ENCODE measurements around the gene NRARP. TPM values are rescaled to one million over a fixed set of nuclear protein-coding genes. Genes with fewer than 3 reads are reported as not detected.

Gene NRARP
- polyA plus RNA-seq, 1 experiment: 0.22 TPM

DNA sequence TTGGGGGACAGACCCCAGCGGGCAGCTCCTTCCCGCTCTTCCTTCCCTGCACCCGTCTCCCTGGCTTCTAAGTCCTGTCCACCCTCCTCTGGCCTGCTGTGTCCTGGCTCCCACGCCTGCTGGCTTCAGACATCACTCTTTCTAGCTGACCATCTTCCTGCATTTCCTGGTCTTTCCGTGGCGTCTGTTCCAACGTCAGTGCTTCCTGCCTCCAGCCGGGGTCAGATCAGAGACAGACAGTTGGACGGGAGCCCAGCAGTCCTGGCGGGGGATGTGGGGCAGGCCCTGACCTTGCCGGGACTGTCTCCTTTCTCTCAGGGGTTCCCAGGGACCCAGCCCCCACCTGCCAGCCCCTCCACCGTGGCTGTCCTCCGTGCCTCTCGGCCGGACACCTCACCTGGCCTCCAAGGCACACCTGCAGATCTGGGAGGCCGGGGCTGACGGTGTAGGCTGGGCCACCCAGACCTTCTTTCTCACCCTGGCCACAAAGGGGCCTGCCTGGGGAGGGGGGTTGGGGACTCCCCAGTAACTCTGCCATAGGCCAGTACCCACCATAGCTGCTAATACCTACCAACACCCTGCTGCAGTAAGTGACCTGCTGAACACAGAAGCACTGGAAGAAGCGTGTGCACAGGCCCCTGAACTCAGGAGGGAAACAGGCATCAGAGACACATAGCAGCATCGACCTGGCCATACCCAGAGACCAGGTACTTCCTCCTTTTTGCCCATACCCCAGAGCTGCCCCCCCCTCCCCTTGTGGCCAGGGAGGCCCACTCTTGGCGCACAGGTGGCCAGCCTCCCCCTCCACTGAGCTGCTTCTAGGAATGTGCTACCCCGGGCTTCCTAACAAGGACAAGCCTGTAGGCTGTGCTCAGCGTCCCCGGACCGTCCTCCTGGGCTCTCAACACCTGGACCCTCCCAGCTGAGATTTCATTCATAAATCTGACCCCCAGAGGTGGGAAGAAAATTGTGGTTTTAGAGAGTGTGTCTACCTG, 5.1 kb downstream of the NRARP start:
- no peak for DNase-seq (ENCODE audit: low read depth, low spot score)
- CTCF ChIA-PET: interaction anchor here (0.5 to 2.0 kb wide), 4 partner anchors 10 to 802 kb away, joined by 3 to 6 read pairs (median 4); no protein-coding TSS in a partner anchor
- Histone ChIP-seq H3K9me3 (ENCODE audit: control insufficient read depth, insufficient read depth, low read length) (peaks cover 11% of the 10 kb centered on the region), H3K27ac (ENCODE audit: low read depth, low read length) (no peak overlapping the region), H3K4me3 (ENCODE audit: low read depth, low read length) (no peak overlapping the region), H3K27me3 (ENCODE audit: control insufficient read depth, insufficient read depth, low read length) (peaks cover 39% of the 10 kb centered on the region)
- TF ChIP-seq, protein P1, sequence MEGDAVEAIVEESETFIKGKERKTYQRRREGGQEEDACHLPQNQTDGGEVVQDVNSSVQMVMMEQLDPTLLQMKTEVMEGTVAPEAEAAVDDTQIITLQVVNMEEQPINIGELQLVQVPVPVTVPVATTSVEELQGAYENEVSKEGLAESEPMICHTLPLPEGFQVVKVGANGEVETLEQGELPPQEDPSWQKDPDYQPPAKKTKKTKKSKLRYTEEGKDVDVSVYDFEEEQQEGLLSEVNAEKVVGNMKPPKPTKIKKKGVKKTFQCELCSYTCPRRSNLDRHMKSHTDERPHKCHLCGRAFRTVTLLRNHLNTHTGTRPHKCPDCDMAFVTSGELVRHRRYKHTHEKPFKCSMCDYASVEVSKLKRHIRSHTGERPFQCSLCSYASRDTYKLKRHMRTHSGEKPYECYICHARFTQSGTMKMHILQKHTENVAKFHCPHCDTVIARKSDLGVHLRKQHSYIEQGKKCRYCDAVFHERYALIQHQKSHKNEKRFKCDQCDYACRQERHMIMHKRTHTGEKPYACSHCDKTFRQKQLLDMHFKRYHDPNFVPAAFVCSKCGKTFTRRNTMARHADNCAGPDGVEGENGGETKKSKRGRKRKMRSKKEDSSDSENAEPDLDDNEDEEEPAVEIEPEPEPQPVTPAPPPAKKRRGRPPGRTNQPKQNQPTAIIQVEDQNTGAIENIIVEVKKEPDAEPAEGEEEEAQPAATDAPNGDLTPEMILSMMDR (IDR thresholded peaks at IDR 0.05; ENCODE audit: low read depth, low read length): no peak
- POLR2A ChIA-PET: no interaction called here

DNA sequence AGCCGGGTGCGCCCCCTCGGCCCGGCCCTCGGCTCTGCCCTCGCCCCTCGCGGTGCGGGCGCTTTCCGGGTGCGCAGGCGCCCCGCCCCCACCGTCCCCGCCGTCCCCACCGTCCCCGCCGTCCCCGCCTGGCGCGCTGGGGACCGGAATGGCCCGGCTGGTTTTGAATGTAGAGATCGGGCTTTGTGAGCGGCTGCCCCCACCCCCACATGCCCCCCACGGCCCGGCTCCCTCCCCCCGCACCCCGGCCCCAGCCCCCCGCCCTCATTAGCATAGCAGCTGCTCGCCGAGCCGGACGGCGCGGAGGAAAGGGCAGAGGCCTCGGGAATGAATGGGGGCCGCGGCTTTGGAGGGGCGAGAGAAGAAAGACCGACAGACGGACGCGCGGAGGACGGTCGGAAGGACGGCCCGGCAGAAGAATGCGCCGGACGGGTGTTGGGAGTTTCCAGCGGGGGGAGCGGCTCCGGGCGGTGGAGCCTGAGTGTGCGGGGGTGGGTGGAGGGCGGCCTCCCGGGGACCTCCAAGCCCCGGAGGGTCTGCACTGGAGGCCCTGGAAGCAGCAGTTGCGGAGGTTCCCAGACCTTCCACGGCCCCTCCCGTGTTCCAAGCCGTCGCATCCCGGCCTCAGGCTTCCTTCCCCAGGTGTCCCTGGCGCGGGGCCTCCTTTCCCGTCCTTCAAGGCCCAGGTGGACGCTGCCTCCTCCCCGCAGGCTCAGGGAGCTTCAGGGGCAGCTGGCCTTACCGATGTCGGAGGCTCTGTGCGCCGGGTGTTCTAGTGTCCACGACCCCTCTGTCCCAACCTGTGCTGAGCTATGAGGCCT, 6.0 kb downstream of the NRARP start:
- Histone ChIP-seq H3K4me3 (ENCODE audit: low read depth, low read length) (no peak overlapping the region), H3K27me3 (ENCODE audit: control insufficient read depth, insufficient read depth, low read length) (peaks cover 39% of the 10 kb centered on the region), H3K9me3 (ENCODE audit: control insufficient read depth, insufficient read depth, low read length) (peaks cover 11% of the 10 kb centered on the region), H3K27ac (ENCODE audit: low read depth, low read length) (no peak overlapping the region)
- ChIA-PET POLR2A (no interaction called here), CTCF (interaction anchor here (1.1 to 2.0 kb wide), 2 partner anchors 9 to 110 kb away, joined by 3 to 6 read pairs; no protein-coding TSS in a partner anchor)
- DNase-seq (ENCODE audit: low read depth, low spot score): no peak
- TF ChIP-seq, protein P1 (IDR thresholded peaks at IDR 0.05; ENCODE audit: low read depth, low read length): no peak

DNA sequence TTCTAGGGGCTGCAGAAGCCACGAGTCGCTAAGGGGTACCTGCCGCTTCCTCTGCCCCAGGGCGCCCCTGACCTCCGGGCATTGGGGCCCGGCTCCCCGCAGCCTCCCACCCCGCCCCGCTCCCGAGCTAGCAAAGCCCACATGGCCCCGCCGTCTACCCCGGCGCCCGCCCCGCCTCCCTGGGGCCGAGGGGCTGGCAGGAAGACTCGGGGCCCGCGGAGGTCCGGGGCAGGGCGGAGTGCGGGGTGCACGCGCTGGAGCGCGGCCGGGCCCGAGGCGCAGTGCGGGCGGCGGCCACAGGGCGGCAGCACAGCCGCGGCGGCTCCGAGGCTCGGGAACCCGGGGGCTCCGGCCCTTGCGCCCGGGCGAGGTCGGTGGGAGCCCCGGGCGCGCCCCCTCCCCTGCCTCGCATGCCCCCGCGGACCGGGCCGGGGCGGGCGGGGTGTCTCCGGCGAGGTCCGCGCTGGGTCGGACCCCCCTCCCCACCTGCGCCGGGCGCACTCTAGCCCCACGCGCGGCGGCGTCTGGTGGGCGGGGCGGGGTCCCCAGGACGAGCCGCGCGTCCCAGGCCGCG, 6.7 kb downstream of the NRARP start:
- Histone ChIP-seq H3K9me3 (ENCODE audit: control insufficient read depth, insufficient read depth, low read length) (peaks cover 11% of the 10 kb centered on the region), H3K27ac (ENCODE audit: low read depth, low read length) (no peak overlapping the region), H3K4me3 (ENCODE audit: low read depth, low read length) (no peak overlapping the region), H3K27me3 (ENCODE audit: control insufficient read depth, insufficient read depth, low read length) (peaks cover 39% of the 10 kb centered on the region)
- POLR2A ChIA-PET: no interaction called here
- TF ChIP-seq, protein P1 (IDR thresholded peaks at IDR 0.05; ENCODE audit: low read depth, low read length): 0 out of 2 replicates have a peak, but pooled peaks have one; percentile 23
- CTCF ChIA-PET: interaction anchor here (2.0 kb wide), 1 partner anchor 8 kb away, joined by 6 read pairs; no protein-coding TSS in a partner anchor
- DNase-seq (ENCODE audit: low read depth, low spot score): no peak

DNA sequence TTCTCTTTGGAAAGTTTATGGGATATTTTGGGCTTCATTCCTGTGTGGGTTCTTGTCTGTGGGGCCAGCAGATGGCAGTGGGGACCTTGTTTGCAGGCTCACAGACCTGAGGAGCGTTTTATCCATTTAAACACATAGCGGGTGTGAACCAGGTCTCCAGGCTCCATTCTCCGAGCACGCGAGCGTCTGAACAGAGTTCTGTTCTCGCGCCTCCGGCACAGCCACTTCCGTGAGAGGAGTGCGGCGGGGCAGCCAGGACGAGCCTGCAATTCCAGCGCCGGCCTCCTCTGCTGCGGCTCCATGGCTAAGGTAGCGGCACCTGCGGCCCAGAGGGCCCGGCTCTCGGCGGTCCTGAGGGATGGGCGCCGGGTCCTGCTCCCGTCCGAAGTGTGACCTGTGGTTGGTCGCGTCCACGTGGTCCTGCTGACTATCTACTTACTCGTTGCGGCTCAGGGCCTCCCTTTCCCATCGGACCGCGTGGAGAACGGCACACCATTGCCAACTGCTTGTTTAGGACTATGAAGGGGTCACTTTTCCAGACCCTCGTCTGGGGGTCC, 7.3 kb downstream of the NRARP start:
- Histone ChIP-seq H3K27ac (ENCODE audit: low read depth, low read length) (no peak overlapping the region), H3K9me3 (ENCODE audit: control insufficient read depth, insufficient read depth, low read length) (peaks cover 11% of the 10 kb centered on the region), H3K4me3 (ENCODE audit: low read depth, low read length) (no peak overlapping the region), H3K27me3 (ENCODE audit: control insufficient read depth, insufficient read depth, low read length) (peaks cover 36% of the 10 kb centered on the region)
- no peak for DNase-seq (ENCODE audit: low read depth, low spot score)
- POLR2A ChIA-PET: interaction anchor here (0.5 to 1.3 kb wide), 3 partner anchors 54 to 227 kb away, joined by 3 to 4 read pairs (median 4); partner anchors contain the start of gene TUBB4B
- CTCF ChIA-PET: no interaction called here
- TF ChIP-seq, protein P1 (IDR thresholded peaks at IDR 0.05; ENCODE audit: low read depth, low read length): peak; percentile 28; the same call in 1 of the 2 replicates

Data from AG04450 (cell line).